ENCODE data around the gene MRPL53.
A peak's percentile ranks its signal among the peaks of the same experiment; 100 is the strongest.
"Not testable (repeated sequence)": the region's sequence is repeated elsewhere in the genome, so short reads cannot be mapped to it uniquely, and the experiment has no call there.

MRPL53 gene

GRCh38 chr2:74488643-74489481 is 16.4 kb upstream of the MRPL53 start:
- TF ChIP-seq CTCF (IDR thresholded peaks at IDR 0.05; ENCODE audit: low read depth, low read length, missing control alignments) = no peak

GRCh38 chr2:74486141-74486540 is 13.7 kb upstream of the MRPL53 start:
- DNase-seq (ENCODE audit: low read depth) = no peak
- TF ChIP-seq CTCF (IDR thresholded peaks at IDR 0.05; ENCODE audit: low read depth, low read length, missing control alignments) = no peak
- H3K4me3 ChIP-seq (ENCODE audit: low read depth, low read length) = no peak overlapping the region
- in situ Hi-C loops (cut with HindIII; ENCODE audit: low sequenced_read_pairs) = no loop called here

More at GRCh38 chr2:74488643-74489481, 16.4 kb upstream of the MRPL53 start:
- DNase-seq (ENCODE audit: low read depth) = no peak
- H3K4me3 ChIP-seq (ENCODE audit: low read depth, low read length) = no peak overlapping the region
- in situ Hi-C loops (cut with HindIII; ENCODE audit: low sequenced_read_pairs) = no loop called here

- H3K4me3 ChIP-seq (ENCODE audit: low read depth, low read length) = peak overlapping the region; percentile 94
- DNase-seq (ENCODE audit: low read depth); in situ Hi-C loops (cut with HindIII; ENCODE audit: low sequenced_read_pairs): not testable (repeated sequence)
Observed at GRCh38 chr2:74483675-74484164, 11.2 kb upstream of the MRPL53 start.

- peak; percentile 87 for DNase-seq (ENCODE audit: low read depth)
- peak; percentile 92 for TF ChIP-seq CTCF (IDR thresholded peaks at IDR 0.05; ENCODE audit: low read depth, low read length, missing control alignments)
- in situ Hi-C loops (cut with HindIII; ENCODE audit: low sequenced_read_pairs) = no loop called here
- peak within 1 kb of the TSS; percentile 94 for H3K4me3 ChIP-seq (ENCODE audit: low read depth, low read length)
Observed at GRCh38 chr2:74482801-74483674, 10.6 kb upstream of the MRPL53 start, which contains the start of the genes CCDC142 and TTC31. Gene CCDC142, minus strand, starts transcription at chr2:74482998. Its CDS starts 161 bp downstream, at chr2:74482837. Gene TTC31, plus strand, starts transcription at chr2:74483081. Its CDS starts 15 bp downstream, at chr2:74483096.

- TF ChIP-seq CTCF (IDR thresholded peaks at IDR 0.05; ENCODE audit: low read depth, low read length, missing control alignments) = no peak
- peak overlapping the region; percentile 94 for H3K4me3 ChIP-seq (ENCODE audit: low read depth, low read length)
- in situ Hi-C loops (cut with HindIII; ENCODE audit: low sequenced_read_pairs) = no loop called here
- DNase-seq (ENCODE audit: low read depth) = no peak
Observed at GRCh38 chr2:74481961-74482800, 9.7 kb upstream of the MRPL53 start.

GRCh38 chr2:74481431-74481830 is 9.0 kb upstream of the MRPL53 start:
- in situ Hi-C loops (cut with HindIII; ENCODE audit: low sequenced_read_pairs) = no loop called here
- H3K4me3 ChIP-seq (ENCODE audit: low read depth, low read length) = peak overlapping the region; percentile 94
- no peak for DNase-seq (ENCODE audit: low read depth)
- TF ChIP-seq CTCF (IDR thresholded peaks at IDR 0.05; ENCODE audit: low read depth, low read length, missing control alignments) = no peak

Data from astrocyte of the cerebellum (primary cell).